ENCODE data around the gene PSMA1. TPM values are rescaled to one million over a fixed set of nuclear protein-coding genes. Genes with fewer than 3 reads are reported as not detected.

Gene PSMA1
- total and polyA plus RNA-seq, 2 donors from 2014 or later, result 118 to 133 TPM

GRCh38 chr11:14499560-14500180 lies 20.5 kb downstream of the PSMA1 start, which contains the start of gene COPB1:
COPB1 (minus strand) TSS chr11:14499811; CDS start chr11:14498928, 883 bp downstream.
- peak; percentile 95 to 98 (median 96) for DNase-seq
- Histone ChIP-seq H3K9ac (ENCODE audit: low read length in 3 of 3) (peak within 1 kb of the TSS; percentile 91 to 96 (median 95)), H3K4me3 (ENCODE audit: low read length in 3 of 3) (peak within 1 kb of the TSS; percentile 96 to 98 (median 98)), H3K4me1 (ENCODE audit: control insufficient read depth in 2 of 3, insufficient read depth in 2 of 3, low read depth in 1 of 3, low read length in 3 of 3) (no peaks in the 10 kb centered on the region), H3K27ac (ENCODE audit: low read depth in 2 of 2, low read length in 2 of 2) (peak within 1 kb of the TSS; percentile 86 to 88), H3K27me3 (ENCODE audit: control insufficient read depth, insufficient read depth, low read length) (no peaks in the 10 kb centered on the region), H3K36me3 (ENCODE audit: control insufficient read depth in 2 of 3, insufficient read depth in 3 of 3, low read length in 3 of 3) (peaks cover 2 to 19% (median 5%) of the 10 kb centered on the region in 3 donors), H3K9me3 (ENCODE audit: control insufficient read depth in 2 of 3, insufficient read depth in 1 of 3, low read length in 3 of 3) (no peaks in the 10 kb centered on the region)
- intact Hi-C loops (cut with DNase I), result no loop called here
- no peak for TF ChIP-seq CTCF (IDR thresholded peaks at IDR 0.05; ENCODE audit: borderline replicate concordance, extremely low read depth, insufficient read depth)
- FAIRE-seq, result no peak

- no peak for TF ChIP-seq CTCF (IDR thresholded peaks at IDR 0.05; ENCODE audit: borderline replicate concordance, extremely low read depth, insufficient read depth)
- peak overlapping the region; percentile 91 to 96 (median 95) for H3K9ac ChIP-seq (ENCODE audit: low read length in 3 of 3)
- intact Hi-C loops (cut with DNase I), result no loop called here
- peak overlapping the region; percentile 96 to 98 (median 98) for H3K4me3 ChIP-seq (ENCODE audit: low read length in 3 of 3)
- no peaks in the 10 kb centered on the region for H3K9me3 ChIP-seq (ENCODE audit: control insufficient read depth in 2 of 3, insufficient read depth in 1 of 3, low read length in 3 of 3)
- H3K27me3 ChIP-seq (ENCODE audit: control insufficient read depth, insufficient read depth, low read length), result no peaks in the 10 kb centered on the region
- peak overlapping the region in 1 of 2 donors; percentile 60 for H3K27ac ChIP-seq (ENCODE audit: low read depth in 2 of 2, low read length in 2 of 2)
- no peak for FAIRE-seq
- H3K36me3 ChIP-seq (ENCODE audit: control insufficient read depth in 2 of 3, insufficient read depth in 3 of 3, low read length in 3 of 3), result peaks cover under 1 to 19% (median 5%) of the 10 kb centered on the region in 3 donors
- no peaks in the 10 kb centered on the region for H3K4me1 ChIP-seq (ENCODE audit: control insufficient read depth in 2 of 3, insufficient read depth in 2 of 3, low read depth in 1 of 3, low read length in 3 of 3)
- peak in 4 of 5 donors; percentile 54 to 72 (median 64) for DNase-seq
Measured at GRCh38 chr11:14499178-14499559, 21.0 kb downstream of the PSMA1 start.

GRCh38 chr11:14480716-14481115 lies 39.5 kb downstream of the PSMA1 start:
- no peak for TF ChIP-seq CTCF (IDR thresholded peaks at IDR 0.05; ENCODE audit: borderline replicate concordance, extremely low read depth, insufficient read depth)
- no peak overlapping the region for H3K9ac ChIP-seq (ENCODE audit: low read length in 3 of 3)
- peaks cover 7 to 54% (median 31%) of the 10 kb centered on the region in 3 donors for H3K36me3 ChIP-seq (ENCODE audit: control insufficient read depth in 2 of 3, insufficient read depth in 3 of 3, low read length in 3 of 3)
- DNase-seq, result no peak
- intact Hi-C loops (cut with DNase I), result no loop called here
- no peak overlapping the region for H3K27ac ChIP-seq (ENCODE audit: low read depth in 2 of 2, low read length in 2 of 2)
- H3K27me3 ChIP-seq (ENCODE audit: control insufficient read depth, insufficient read depth, low read length), result no peaks in the 10 kb centered on the region
- H3K9me3 ChIP-seq (ENCODE audit: control insufficient read depth in 2 of 3, insufficient read depth in 1 of 3, low read length in 3 of 3), result no peaks in the 10 kb centered on the region
- H3K4me3 ChIP-seq (ENCODE audit: low read length in 3 of 3), result no peak overlapping the region
- no peaks in the 10 kb centered on the region for H3K4me1 ChIP-seq (ENCODE audit: control insufficient read depth in 2 of 3, insufficient read depth in 2 of 3, low read depth in 1 of 3, low read length in 3 of 3)
- no peak for FAIRE-seq

Data from kidney (tissue), 14 donors.